Right hindlimb (tissue), 1 donor: ENCODE data around the gene UCN3.
A peak's percentile ranks its signal among the peaks of the same experiment; 100 is the strongest.
"Not testable (repeated sequence)": the region's sequence is repeated elsewhere in the genome, so short reads cannot be mapped to it uniquely, and the experiment has no call there.

ENCODE experiments used
- DNase-seq: peaks from one replicate; pipeline ENCODE4 v3.0.0-alpha.2; 2018

The UCN3 gene

GRCh38 chr10:5410787-5411186, 46.0 kb downstream of the UCN3 start:
- DNase-seq, result not testable (repeated sequence)

DNA sequence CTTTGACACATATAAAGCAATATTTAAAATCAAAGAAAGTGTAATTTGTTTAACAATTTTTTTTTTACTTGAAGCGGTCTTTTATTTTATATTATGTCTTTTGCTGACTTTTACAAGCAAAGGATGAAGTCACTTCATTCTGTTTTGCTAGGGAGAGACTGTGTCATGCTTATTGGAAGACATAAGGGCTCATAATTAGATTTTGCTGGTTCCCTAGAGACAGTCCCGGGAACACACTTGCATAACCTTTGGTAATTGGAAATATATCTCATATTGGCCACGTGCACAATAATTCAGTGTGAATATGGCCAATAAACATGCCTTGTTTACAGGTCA, 47.1 kb downstream of the UCN3 start:
- DNase-seq, result no peak

DNA sequence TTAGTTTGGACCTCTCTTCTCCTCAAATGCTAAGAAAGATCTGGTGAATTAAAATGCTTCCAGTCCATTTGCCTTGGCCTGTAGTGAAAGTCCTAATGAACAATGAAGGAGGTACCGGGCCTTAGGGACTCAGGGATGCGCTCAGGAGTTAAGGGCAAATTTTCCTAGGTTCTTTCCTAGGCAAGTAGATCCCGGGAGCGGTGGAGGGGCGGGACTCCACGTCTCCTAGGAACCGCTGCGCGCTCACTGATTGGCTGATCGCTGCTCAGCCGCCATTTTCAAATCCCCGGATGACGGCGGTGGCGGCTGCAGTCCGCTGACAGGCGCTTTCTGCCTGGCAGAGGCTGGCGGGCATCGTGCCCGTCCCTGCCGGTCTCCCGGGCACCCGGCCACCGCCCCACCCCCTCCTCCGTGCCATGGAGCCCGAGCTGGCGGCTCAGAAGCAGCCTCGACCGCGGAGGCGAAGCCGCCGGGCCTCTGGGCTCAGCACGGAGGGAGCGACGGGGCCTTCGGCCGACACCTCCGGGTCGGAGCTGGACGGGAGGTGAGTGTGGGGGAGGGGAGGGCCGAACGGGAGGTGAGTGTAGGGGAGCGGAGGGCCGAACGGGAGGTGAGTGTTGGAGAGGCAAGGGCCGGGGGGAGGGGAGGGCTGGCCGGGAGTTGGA, 47.6 kb downstream of the UCN3 start, which contains the start of gene NET1:
Gene NET1 (plus strand): TSS at position 281 of the 665 bp plus-strand sequence. CDS start 136 bp downstream, at position 417.
- peak; percentile 93 for DNase-seq

DNA sequence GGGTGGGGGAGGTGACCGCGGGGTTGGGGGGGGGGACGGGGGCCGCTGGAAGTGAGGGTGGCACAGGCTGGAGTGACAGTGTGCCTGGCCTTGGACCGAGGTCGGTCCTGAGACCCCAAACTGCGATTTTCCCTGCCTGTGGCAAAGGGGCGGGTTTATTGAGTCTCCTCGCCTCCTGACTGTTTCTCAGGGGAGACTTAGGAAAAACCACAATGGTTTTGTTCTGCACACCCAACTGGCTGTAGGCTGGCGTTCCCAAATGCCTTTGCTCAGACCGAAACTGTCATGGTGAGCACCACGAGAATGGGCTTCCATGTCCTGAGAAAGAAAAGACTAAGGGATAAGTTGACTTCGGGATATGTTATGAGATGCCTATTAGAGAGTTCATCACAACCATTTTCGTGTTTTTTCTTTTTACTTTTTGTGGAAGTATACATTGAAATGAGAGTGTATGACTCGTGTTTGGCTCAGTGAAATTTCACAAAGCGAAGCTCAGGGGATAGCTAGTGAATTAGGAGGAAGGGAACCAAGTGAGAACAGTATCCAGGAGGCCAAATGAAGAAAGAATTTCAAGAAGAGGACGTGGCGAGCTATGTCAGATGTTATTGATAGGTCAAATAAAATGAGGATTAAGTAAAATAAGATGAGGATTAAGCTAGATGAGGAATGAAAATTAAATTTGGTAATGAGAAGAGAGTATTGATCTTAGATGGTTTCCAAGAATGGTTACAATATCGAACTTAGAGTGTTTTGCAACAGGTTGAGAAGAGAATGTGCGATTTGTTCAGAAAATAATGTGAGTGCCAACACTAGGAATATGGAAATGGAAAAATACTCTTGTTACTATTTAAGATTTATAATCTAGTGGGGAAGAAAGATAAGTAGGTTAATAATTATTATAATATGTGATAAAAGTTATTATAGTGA, 48.5 kb downstream of the UCN3 start:
- no peak for DNase-seq

DNA sequence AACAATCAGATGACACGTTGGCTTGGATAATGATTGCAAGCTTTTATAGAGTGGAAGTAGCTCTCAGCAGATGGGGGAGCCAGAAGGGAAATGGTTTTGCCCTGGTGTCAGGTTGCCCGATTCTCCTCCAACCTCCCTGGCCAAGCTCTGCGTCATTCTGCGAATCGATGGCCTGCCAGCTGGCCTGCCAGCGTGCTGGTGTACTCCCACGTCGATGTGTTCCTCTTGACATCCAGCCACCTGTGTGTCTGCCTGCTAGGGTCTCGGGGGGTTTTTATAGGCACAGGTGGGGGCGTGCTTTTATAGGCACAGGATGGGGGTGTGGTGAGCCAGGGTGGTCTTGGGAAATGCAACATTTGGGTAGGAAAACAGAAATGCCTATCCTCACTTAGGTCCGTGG, 52.2 kb downstream of the UCN3 start:
- DNase-seq, result peak; percentile 43

- DNase-seq, result no peak
These were observed 53.8 kb downstream of the UCN3 start for GRCh38 chr10:5418584-5418983.

DNA sequence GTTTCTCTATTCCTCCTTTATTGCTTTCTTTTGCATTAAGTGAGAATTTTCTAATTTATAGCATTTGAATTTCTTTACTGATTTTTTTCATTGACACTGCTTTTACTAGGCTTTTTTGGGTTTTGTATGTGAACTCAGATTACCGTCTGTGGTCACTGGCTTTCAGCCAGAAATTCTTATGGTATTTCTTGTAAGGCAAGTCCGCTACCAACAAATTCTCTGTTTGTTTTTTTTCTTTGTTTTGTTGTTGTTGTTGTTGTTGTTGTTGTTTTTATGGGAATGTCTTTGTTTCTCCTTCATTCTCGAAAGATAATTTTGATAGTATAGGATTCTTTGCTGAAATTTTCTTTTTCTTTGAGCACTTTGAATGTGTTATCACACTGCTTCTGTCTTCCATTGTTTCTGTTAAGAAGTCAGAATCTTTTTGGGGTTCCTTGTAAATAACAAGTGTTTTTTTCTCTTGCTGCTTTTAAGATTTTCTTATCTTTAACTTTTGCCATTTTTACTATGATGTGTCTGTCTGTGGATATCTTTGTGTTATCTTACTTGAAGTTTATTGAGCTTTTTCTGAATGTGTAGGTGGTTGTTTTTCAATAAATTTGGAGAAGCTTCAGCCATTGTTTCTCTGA, 54.8 kb downstream of the UCN3 start:
- DNase-seq, result no peak

DNA sequence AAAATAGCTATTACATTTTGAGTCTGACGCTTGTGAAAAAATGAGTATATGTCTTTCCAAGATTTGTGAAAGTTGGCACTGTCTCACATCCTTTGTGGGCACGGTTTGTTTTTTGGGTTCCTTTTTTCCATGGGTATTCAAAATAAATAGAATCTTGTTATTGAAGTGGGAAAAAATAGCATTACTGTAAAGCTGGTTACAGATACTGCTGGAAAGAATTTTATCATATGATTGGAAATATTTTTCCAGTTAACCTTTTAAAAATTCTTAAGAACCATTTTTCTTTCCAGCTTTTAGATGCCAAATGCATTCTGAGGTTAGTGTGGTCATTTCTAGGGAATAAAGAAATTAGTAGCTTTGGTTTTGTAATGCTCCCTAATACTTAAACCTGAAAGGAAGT, 59.0 kb downstream of the UCN3 start:
- no peak for DNase-seq
